Cardiac muscle cell (in vitro differentiated cells and primary cell): Measurements from ENCODE around the gene RIPK3. TPM values are rescaled to one million over a fixed set of nuclear protein-coding genes. Genes with fewer than 3 reads are reported as not detected.

Experiments
- DNase-seq, 2 donors: peaks; one replicate each; pipeline versions ENCODE4 v3.0.0 to v3.0.0-alpha.2; 2010 to 2017; ENCODE audit warnings: low read depth in 1 of 2, low spot score in 1 of 2
- H3K27ac ChIP-seq: fragments of 200-600 bp; sonication (generic); 2 replicates; pipeline ENCODE4 v1.5.1; 2016
- H3K27me3 ChIP-seq: fragments of 200-600 bp; sonication (generic); 2 replicates; pipeline ENCODE4 v1.6.0; 2016; ENCODE audit warnings: control low read depth
- H3K36me3 ChIP-seq: fragments of 200-600 bp; sonication (generic); 2 replicates; pipeline ENCODE4 v1.5.1; 2016; ENCODE audit warnings: control low read depth
- H3K4me1 ChIP-seq: fragments of 200-600 bp; sonication (generic); 2 replicates; pipeline ENCODE4 v1.8.1; 2017; ENCODE audit warnings: low read depth, mild to moderate bottlenecking, mixed run types
- H3K4me3 ChIP-seq: fragments of 200-600 bp; sonication (generic); 2 replicates; pipeline ENCODE4 v1.5.1; 2016; ENCODE audit warnings: mild to moderate bottlenecking
- H3K9me3 ChIP-seq: fragments of 200-600 bp; sonication (generic); 2 replicates; pipeline ENCODE4 v1.5.1; 2017; ENCODE audit warnings: low read depth, mild to moderate bottlenecking, control low read depth
- CTCF ChIP-seq: IDR thresholded peaks from 2 replicates; pipeline ENCODE4 v1.5.1; 2012; ENCODE audit warnings: low read depth, mild to moderate bottlenecking, low read length
- polyA plus RNA-seq: library from polyadenylated mRNA; unstranded; fragments of >200 nt; fragmentation: Nextera tagmentation; extraction: Ambion mirVana; gene quantifications from 2 replicates; pipeline ENCODE4 v1.2.1, GENCODE V29; 2016
- total RNA-seq: library from RNA; depleted of rRNA; stranded (reverse); fragments of >200 nt; gene quantifications from 2 replicates; pipeline ENCODE4 v1.2.3, GENCODE V29; 2016

The RIPK3 gene
- total and polyA plus RNA-seq, 2 experiments from 2014 or later, result 0.24 TPM; not detected in 1

- TF ChIP-seq CTCF, result no peak
- no peak within 1 kb of the TSS for H3K27ac ChIP-seq
- peak; percentile 15 to 25 for DNase-seq
- H3K4me3 ChIP-seq, result peak within 1 kb of the TSS; percentile 23
- no peaks in the 10 kb centered on the region for H3K36me3 ChIP-seq
- H3K4me1 ChIP-seq, result peaks cover 7% of the 10 kb centered on the region
- H3K27me3 ChIP-seq, result peaks cover 98% of the 10 kb centered on the region
- no peaks in the 10 kb centered on the region for H3K9me3 ChIP-seq
Observed at GRCh38 chr14:24334431-24335291, 5.1 kb downstream of the RIPK3 start, which contains the start of gene ADCY4. Gene ADCY4 (minus strand): TSS chr14:24335071. CDS start chr14:24334652, 419 bp downstream.

- no peaks in the 10 kb centered on the region for H3K36me3 ChIP-seq
- no peak overlapping the region for H3K27ac ChIP-seq
- H3K4me3 ChIP-seq, result peak overlapping the region; percentile 23
- peak; percentile 64 to 77 for DNase-seq
- peak; percentile 77 for TF ChIP-seq CTCF
- no peaks in the 10 kb centered on the region for H3K9me3 ChIP-seq
- peaks cover 7% of the 10 kb centered on the region for H3K4me1 ChIP-seq
- H3K27me3 ChIP-seq, result peaks cover 76% of the 10 kb centered on the region
Observed at GRCh38 chr14:24332268-24332993, 7.4 kb downstream of the RIPK3 start.

- H3K9me3 ChIP-seq, result no peaks in the 10 kb centered on the region
- no peak for DNase-seq
- H3K4me1 ChIP-seq, result peaks cover 7% of the 10 kb centered on the region
- no peak overlapping the region for H3K4me3 ChIP-seq
- H3K36me3 ChIP-seq, result no peaks in the 10 kb centered on the region
- peaks cover 70% of the 10 kb centered on the region for H3K27me3 ChIP-seq
- TF ChIP-seq CTCF, result no peak
- no peak overlapping the region for H3K27ac ChIP-seq
Observed at GRCh38 chr14:24331731-24332267, 8.0 kb downstream of the RIPK3 start.

- Histone ChIP-seq H3K27ac (no peak overlapping the region), H3K36me3 (no peaks in the 10 kb centered on the region), H3K4me1 (peaks cover 7% of the 10 kb centered on the region), H3K27me3 (peaks cover 63% of the 10 kb centered on the region), H3K9me3 (no peaks in the 10 kb centered on the region), H3K4me3 (no peak overlapping the region)
- no peak for DNase-seq
- no peak for TF ChIP-seq CTCF
Observed at GRCh38 chr14:24330973-24331674, 8.7 kb downstream of the RIPK3 start.

- H3K4me3 ChIP-seq, result no peak overlapping the region
- no peak for DNase-seq
- H3K36me3 ChIP-seq, result no peaks in the 10 kb centered on the region
- peaks cover 7% of the 10 kb centered on the region for H3K4me1 ChIP-seq
- H3K9me3 ChIP-seq, result no peaks in the 10 kb centered on the region
- H3K27me3 ChIP-seq, result peaks cover 49% of the 10 kb centered on the region
- no peak overlapping the region for H3K27ac ChIP-seq
- no peak for TF ChIP-seq CTCF
Observed at GRCh38 chr14:24329736-24330135, 10.1 kb downstream of the RIPK3 start.
